ENCODE measurements around the gene UBTD1. TPM values are rescaled to one million over a fixed set of nuclear protein-coding genes. Genes with fewer than 3 reads are reported as not detected.

Gene UBTD1
- total RNA-seq, 2 donors from 2014 or later = 19.1 to 19.3 TPM

DNA sequence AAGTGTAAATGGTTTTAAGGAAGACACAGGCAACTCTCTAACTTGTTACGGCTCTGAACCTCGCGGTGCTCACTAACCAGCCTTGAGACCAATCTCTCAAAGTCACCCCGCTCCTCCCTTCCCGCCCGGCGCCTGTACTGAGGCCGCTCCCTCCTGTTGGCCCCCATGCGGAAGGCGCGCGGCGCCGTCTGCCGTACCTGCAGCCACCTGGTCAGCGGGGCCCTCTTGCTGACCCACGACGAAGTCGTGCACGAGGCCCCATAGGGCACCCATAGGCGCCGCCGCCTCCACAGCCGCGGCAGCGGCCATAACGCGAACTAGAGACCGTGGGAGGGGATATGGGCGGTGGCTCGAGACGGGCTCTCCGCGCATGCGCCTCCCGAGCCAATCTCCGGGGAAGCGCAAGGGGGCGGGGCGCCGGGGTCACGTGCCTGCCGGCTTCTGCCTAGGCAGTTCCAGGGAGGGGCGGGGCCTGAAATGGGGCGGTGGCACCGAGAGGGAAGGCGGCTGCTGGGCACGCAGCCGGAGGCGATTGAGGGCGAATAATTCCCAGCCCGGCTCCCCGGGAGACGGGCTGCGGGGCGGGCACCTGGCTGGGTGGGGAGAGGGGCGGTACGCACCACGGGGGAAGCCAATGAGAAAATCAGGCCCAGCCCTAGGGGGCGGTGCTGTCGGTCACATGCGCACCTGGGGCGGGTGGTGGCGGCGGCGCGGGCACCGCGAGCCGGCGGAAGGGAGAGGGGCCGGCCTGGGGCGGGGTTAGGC, 466 bp upstream of the UBTD1 start, which contains the start of gene MMS19:
TSS of gene MMS19 (minus strand) at position 347 of the 765 bp plus-strand sequence. CDS start at position 309, 38 bp downstream.
- TF ChIP-seq, protein P1, sequence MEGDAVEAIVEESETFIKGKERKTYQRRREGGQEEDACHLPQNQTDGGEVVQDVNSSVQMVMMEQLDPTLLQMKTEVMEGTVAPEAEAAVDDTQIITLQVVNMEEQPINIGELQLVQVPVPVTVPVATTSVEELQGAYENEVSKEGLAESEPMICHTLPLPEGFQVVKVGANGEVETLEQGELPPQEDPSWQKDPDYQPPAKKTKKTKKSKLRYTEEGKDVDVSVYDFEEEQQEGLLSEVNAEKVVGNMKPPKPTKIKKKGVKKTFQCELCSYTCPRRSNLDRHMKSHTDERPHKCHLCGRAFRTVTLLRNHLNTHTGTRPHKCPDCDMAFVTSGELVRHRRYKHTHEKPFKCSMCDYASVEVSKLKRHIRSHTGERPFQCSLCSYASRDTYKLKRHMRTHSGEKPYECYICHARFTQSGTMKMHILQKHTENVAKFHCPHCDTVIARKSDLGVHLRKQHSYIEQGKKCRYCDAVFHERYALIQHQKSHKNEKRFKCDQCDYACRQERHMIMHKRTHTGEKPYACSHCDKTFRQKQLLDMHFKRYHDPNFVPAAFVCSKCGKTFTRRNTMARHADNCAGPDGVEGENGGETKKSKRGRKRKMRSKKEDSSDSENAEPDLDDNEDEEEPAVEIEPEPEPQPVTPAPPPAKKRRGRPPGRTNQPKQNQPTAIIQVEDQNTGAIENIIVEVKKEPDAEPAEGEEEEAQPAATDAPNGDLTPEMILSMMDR (conservative IDR thresholded peaks at IDR 0.05) = no peak
- Histone ChIP-seq H3K9ac (ENCODE audit: extremely low read depth, low read length, poor library complexity, severe bottlenecking) (peak within 1 kb of the TSS; percentile 70), H3K4me1 (ENCODE audit: control insufficient read depth, insufficient read depth, low read length) (peaks cover 7% of the 10 kb centered on the region), H3K9me3 (ENCODE audit: control insufficient read depth, low read length) (no peaks in the 10 kb centered on the region), H3K27ac (ENCODE audit: low read depth, low read length) (peak within 1 kb of the TSS; percentile 83), H3K36me3 (ENCODE audit: control insufficient read depth, insufficient read depth, low read length) (peaks cover 7% of the 10 kb centered on the region), H3K27me3 (ENCODE audit: control insufficient read depth, insufficient read depth, low read length, poor library complexity, severe bottlenecking) (peaks cover 20% of the 10 kb centered on the region), H3K4me3 (ENCODE audit: low read length) (peak within 1 kb of the TSS; percentile 98)
- peaks cover 2% of the 10 kb centered on the region for H3K36me3 Mint-ChIP-seq (ENCODE audit: low read depth)
- peaks cover 21% of the 10 kb centered on the region for H3K27me3 Mint-ChIP-seq (ENCODE audit: insufficient read depth)
- WGBS, 2 experiments (ENCODE audit: insufficient coverage in 1 of 2, insufficient read length in 1 of 2) = 0% methylated on average over 7 to 73 of the region's 73 CpGs
- H3K4me1 Mint-ChIP-seq = peaks cover 37% of the 10 kb centered on the region
- H3K9me3 Mint-ChIP-seq = no peaks in the 10 kb centered on the region
- peak within 1 kb of the TSS; percentile 78 for H3K27ac Mint-ChIP-seq
- DNase-seq = peak; percentile 100
- H3K4me3 Mint-ChIP-seq = peak within 1 kb of the TSS; percentile 94

DNA sequence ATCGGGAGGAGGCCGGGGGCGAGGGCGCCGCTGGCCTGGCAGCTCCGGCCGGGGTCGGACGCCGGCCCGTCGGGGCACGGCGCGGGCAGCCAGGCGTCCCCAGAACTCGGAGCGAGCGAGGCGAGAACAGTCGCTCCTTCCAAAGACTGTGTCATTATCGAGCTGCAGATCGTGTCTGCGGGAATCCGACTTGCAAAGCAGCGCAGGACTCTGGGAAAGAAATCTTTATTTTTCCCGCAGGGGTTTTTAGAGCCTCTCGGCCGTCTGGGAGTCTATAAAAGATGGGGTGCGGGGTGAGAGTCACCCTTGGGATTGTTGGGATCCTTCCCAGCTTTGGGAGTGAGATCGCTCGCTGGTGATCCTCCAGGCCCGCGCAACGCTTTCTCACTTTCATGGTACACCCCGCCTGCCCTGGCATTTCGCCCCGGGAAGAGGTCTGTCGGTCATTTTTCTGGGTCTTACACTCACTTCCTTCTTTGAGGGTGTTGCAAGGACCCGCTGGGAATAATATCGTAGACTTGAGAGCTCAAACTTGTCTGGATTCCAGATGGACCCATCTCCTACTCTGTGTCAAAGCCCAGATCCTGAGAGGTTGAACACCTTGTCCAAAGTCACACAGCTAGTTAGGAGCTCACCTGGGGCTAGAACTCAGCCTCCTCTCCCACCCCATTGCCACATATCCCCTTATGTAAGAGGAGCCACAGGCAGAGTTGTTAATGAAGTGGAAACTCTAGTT, 1.0 kb downstream of the UBTD1 start:
- H3K27me3 ChIP-seq (ENCODE audit: control insufficient read depth, insufficient read depth, low read length, poor library complexity, severe bottlenecking) = peaks cover 20% of the 10 kb centered on the region
- H3K9me3 Mint-ChIP-seq = no peaks in the 10 kb centered on the region
- H3K4me1 ChIP-seq (ENCODE audit: control insufficient read depth, insufficient read depth, low read length) = peaks cover 6% of the 10 kb centered on the region
- H3K4me1 Mint-ChIP-seq = peaks cover 28% of the 10 kb centered on the region
- 3 to 7% methylated on average over 33 to 41 of the region's 41 CpGs for WGBS, 2 experiments (ENCODE audit: insufficient coverage in 1 of 2, insufficient read length in 1 of 2)
- H3K27ac ChIP-seq (ENCODE audit: low read depth, low read length) = no peak overlapping the region
- peak overlapping the region; percentile 98 for H3K4me3 ChIP-seq (ENCODE audit: low read length)
- peak overlapping the region; percentile 47 for H3K27ac Mint-ChIP-seq
- no peaks in the 10 kb centered on the region for H3K36me3 ChIP-seq (ENCODE audit: control insufficient read depth, insufficient read depth, low read length)
- peaks cover 21% of the 10 kb centered on the region for H3K27me3 Mint-ChIP-seq (ENCODE audit: insufficient read depth)
- no peak for DNase-seq
- peaks cover 2% of the 10 kb centered on the region for H3K36me3 Mint-ChIP-seq (ENCODE audit: low read depth)
- H3K4me3 Mint-ChIP-seq = peak overlapping the region; percentile 94
- TF ChIP-seq, protein P1 (conservative IDR thresholded peaks at IDR 0.05) = no peak
- no peaks in the 10 kb centered on the region for H3K9me3 ChIP-seq (ENCODE audit: control insufficient read depth, low read length)
- peak overlapping the region; percentile 52 for H3K9ac ChIP-seq (ENCODE audit: extremely low read depth, low read length, poor library complexity, severe bottlenecking)

DNA sequence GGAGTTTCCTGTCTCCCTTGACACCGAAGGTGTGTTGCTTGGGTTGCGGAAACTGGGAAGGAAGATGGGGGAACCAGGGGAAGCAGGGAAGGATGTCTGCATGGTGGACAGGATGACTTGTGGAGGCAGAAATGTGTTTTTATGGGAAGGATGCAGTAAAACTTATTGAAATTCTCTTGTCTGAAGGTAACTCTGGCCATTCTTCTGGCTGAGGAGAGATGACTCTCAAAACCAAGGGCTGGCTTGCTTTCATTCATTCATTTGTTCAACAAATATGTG, 1.5 kb downstream of the UBTD1 start:
- Histone ChIP-seq H3K4me3 (ENCODE audit: low read length) (peak overlapping the region; percentile 98), H3K9me3 (ENCODE audit: control insufficient read depth, low read length) (no peaks in the 10 kb centered on the region), H3K27ac (ENCODE audit: low read depth, low read length) (no peak overlapping the region), H3K27me3 (ENCODE audit: control insufficient read depth, insufficient read depth, low read length, poor library complexity, severe bottlenecking) (peaks cover 20% of the 10 kb centered on the region), H3K36me3 (ENCODE audit: control insufficient read depth, insufficient read depth, low read length) (no peaks in the 10 kb centered on the region), H3K9ac (ENCODE audit: extremely low read depth, low read length, poor library complexity, severe bottlenecking) (no peak overlapping the region), H3K4me1 (ENCODE audit: control insufficient read depth, insufficient read depth, low read length) (peaks cover under 1% of the 10 kb centered on the region)
- WGBS, 2 experiments (ENCODE audit: insufficient coverage in 1 of 2, insufficient read length in 1 of 2) = 76 to 77% methylated on average over 2 of the region's 2 CpGs
- Mint-ChIP-seq H3K27me3 (ENCODE audit: insufficient read depth) (peaks cover 21% of the 10 kb centered on the region), H3K4me3 (peak overlapping the region; percentile 94), H3K9me3 (no peaks in the 10 kb centered on the region), H3K36me3 (ENCODE audit: low read depth) (peaks cover 2% of the 10 kb centered on the region), H3K27ac (no peak overlapping the region), H3K4me1 (peaks cover 23% of the 10 kb centered on the region)
- DNase-seq = no peak
- TF ChIP-seq, protein P1 (conservative IDR thresholded peaks at IDR 0.05) = no peak
